G401 (cell line): ENCODE results near the gene SLC12A6. TPM values are rescaled to one million over a fixed set of nuclear protein-coding genes. Genes with fewer than 3 reads are reported as not detected.
A peak's percentile ranks its signal among the peaks of the same experiment; 100 is the strongest.
"Not testable (repeated sequence)": the region's sequence is repeated elsewhere in the genome, so short reads cannot be mapped to it uniquely, and the experiment has no call there.

Experiments used
- DNase-seq: peaks from one replicate; pipeline ENCODE4 v3.0.0-alpha.2; 2015; ENCODE audit warnings: low spot score
- in situ Hi-C: cut with HindIII; loops from 2 replicates; pipeline ENCODE4 v1.10.0; 2016; ENCODE audit warnings: low sequenced_read_pairs, mixed read lengths
- total RNA-seq: library from RNA; depleted of rRNA; stranded (reverse); fragments of >200 nt; shearing (Covaris generic); gene quantifications from 2 replicates; pipeline ENCODE4 v1.2.3, GENCODE V29; 2014; rRNA removed

The SLC12A6 gene
- total RNA-seq, 1 experiment from 2014 or later = 3.4 TPM

DNA sequence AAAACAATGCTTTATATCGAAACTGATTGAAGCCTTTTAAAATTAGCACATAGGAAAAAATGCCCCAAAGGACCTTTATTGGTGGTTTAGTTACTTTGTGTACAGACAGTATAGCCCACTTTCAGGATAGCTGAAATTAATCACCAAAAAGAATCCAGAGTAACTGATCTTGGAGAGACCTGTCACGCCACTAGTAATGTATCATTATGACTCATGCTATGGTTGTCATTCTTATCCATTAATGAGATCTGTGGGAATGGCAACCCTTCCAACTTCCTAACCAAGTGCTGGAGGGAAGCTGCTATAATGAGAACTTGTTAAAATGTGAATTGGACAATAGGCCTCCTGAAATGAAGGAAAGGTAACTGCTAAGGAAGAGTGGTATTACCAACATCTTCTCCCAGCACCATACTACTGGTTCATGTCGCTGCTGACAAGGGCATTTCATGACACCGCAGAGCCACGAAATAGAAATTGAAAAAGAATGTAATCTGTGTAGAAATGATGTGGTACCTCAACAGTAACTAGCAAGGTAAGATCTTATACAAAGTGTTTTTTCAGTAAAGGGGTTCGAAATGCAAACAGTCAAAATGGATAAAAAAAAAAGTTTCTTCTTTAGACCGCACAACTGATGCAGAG is 119.9 kb downstream of the SLC12A6 start:
- DNase-seq = no peak
- in situ Hi-C loops = no loop called here

DNA sequence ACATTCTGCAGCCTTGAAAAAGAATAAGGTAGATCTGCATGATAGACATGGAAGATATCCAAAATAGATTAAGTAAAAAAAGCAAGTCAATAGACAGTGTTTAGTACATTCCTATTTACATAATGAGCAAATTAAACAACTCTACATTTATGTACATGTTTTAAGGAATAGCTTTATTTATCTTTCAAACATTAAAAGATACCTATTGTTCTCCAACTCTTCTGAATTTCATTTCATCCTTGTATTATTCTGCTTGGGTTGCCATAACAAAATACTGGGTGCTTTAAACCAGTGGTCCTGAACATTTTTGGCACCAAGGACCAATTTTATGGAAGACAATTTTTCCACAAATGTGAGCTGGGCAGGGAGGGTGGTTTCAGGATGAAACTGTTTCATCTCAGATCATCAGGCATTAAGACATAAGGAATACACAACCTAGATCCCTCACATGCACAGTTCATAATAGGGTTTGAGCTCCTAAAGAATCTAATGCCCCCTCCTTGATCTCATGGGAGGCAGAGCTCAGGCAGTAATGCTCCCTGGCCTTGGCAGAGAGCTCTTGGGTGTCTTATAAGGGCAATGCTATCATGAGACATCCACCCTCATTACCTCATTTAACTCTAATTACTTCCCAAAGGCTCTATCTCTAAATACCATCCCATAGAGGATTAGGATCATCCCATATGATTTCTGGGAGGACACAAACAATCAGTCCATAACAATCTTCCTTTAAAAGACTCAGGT is 120.9 kb downstream of the SLC12A6 start:
- in situ Hi-C loops = no loop called here
- DNase-seq = no peak

DNA sequence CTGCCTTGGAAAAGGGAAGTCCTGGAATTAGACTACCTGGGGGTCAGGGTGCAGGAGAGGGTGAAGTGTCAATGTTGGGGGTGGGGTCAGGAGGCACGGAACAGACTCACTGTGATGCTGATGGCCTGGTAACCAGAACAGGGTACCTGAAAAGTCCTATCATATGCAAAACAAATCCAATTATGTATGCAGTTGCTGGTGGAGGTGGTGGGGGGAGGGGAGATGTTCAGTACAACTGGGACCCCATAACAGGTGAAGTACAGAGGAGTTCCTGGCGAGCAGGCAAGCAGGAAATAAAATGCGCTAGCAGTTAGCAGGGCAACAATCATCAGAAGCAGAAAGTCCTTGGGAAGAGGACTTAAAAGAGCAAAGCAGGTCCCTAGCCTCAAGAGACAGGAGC is 123.4 kb downstream of the SLC12A6 start:
- in situ Hi-C loops = no loop called here
- no peak for DNase-seq

DNA sequence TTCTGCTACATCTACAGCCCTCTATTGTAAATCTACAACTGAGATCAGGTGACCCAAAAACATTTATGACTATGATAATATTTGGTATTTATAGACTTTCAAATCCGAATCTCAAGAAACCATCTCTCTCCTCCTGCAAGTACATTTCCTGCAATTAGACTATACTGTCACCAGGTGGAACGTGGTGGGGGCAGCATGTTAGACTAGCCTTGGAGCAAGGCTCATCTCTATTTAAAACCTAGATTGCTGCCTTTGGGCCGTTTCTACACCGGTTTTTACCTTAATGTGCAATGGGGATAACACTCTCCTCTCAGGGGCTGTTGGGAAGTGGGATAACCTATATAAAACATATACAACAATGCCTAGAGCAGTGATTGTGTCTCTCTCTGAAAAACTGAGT is 123.9 kb downstream of the SLC12A6 start:
- no peak for DNase-seq
- in situ Hi-C loops = no loop called here

DNA sequence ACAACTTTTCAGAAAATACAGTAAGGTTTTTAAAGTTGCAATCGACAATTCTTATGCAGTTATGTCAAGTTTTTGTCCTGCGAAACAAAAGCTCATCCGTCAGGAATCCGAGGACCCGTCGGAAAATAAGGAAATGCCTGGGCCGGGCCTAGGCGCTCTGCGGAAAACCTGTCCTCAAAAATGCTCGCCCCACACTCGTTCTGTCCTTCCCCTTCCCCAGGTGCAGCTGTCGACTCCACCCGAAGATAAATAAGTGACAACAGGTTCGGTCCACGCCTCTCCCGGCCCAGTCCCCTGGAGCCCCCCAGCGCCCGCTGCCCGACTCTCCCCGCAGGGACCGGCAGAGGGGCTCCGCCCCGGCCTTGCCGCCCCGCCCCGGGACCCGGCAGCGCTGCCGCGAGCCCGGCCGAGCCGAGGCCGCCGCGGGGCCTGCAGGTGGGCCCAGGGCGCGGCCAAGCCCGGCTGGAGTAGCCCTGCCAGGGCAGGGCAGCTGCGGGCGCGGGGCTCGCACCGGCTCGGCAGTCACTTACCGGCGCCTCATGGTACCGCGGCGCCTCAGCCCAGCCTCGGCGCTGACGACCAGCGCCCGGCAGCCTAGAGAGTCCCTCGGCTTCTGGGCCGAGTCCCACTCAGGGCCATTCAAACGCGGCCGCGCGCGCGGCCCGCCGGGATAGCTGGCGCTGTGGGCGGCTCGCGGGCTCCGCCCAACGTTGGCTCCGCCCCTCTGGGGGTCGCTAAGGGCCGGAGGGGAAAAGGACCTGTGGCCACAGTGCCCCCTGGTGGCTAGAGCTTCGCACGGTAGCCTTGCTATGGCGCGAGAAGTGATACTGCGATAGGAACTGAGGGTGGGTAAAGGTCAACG is 127.9 kb downstream of the SLC12A6 start, which contains the start of gene KATNBL1:
TSS of gene KATNBL1 (minus strand) at position 676 of the 862 bp plus-strand sequence. CDS start 46,420 bp downstream, outside the sequence.
- in situ Hi-C loops = no loop called here
- DNase-seq = peak; percentile 94

DNA sequence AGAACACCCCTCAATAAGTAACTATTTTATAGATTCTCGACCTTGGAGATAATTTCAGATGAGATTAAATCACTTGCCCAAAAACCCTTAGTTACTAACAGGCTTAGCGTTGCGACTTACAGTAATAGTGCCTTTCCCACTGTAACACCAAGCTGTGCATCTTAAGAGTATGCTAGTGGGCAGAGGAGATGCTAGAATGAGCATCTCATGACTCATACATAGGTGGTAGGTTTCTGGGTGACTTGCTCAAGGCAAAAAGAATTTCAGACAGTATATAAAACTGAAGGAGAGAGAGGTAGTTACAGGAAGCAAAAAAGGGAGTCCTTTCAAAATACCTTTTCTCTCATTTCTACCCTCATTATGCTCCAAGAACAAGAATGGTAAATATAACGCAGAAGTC is 131.6 kb downstream of the SLC12A6 start:
- in situ Hi-C loops = no loop called here
- no peak for DNase-seq

DNA sequence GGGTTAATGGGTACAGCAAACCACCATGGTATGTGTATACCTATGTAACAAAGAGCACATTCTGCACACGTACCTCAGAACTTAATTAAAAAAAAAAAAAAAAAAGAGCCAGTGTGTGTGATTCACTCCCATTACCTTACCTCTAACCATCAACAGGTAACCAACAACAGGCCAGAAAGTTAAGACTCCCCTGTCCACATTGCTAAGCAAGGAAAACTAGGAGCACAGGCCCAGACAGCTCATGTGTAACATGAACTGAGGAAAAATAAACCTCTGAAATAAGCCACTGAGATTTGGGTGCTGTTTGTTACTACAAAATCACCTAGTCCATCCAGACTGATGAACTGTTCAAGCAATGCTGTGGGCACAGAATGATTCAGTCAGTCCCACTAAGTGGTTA is 133.6 kb downstream of the SLC12A6 start:
- in situ Hi-C loops = no loop called here
- no peak for DNase-seq

DNA sequence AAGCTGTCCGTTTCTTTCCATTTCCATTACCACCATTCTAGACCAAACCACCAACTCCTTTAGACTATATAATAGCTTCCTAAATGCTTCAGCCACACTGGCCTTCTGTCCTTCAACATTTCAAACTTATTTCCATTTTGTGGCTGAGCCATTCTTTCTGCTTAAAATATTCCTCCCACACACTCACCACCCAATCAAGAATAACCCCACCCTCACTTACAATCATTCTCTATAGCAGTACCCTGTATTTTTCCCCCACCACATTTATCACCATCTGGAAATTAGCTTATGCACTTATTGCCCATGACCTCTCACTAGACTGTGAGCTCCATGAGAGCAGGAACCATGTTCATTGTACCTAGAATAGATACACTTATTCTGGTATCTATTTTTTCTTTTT is 134.3 kb downstream of the SLC12A6 start:
- in situ Hi-C loops = no loop called here
- no peak for DNase-seq

DNA sequence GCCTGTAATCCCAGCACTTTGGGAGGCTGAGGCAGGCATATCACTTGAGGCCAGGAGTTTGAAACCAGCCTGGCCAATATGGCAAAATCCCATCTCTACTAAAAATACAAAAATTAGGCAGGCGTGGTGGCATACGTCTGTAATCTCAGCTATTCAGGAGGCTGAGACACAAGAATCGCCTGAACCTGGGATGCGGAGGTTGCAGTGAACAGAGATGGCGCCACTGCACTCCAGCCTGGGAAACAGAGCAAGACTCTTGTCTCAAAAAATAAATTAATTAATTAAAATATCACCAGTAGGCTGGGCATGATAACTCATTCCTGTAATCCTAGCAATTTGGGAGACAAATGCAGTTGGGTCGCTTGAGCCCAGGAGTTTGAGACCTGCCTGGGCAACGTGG is 144.3 kb downstream of the SLC12A6 start:
- DNase-seq, in situ Hi-C loops: not testable (repeated sequence)

DNA sequence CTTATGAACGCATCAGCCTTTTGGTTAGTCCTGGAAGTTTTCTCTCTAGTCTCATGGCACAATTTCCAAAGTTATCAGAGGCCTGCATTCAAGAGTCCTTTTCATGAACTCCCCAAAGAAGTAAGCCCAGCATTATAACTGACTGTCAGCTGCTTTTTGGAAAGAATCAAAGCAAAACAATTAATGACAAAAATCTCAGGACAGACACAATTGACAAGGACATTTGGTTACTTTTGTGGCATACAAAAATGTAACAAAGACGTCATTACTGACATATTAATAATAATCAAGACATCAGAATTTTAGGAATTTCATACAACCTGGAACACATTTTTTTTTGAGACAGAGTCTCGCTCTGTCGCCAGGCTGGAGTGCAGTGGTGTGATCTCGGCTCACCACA is 148.9 kb downstream of the SLC12A6 start:
- DNase-seq = no peak
- in situ Hi-C loops = no loop called here

DNA sequence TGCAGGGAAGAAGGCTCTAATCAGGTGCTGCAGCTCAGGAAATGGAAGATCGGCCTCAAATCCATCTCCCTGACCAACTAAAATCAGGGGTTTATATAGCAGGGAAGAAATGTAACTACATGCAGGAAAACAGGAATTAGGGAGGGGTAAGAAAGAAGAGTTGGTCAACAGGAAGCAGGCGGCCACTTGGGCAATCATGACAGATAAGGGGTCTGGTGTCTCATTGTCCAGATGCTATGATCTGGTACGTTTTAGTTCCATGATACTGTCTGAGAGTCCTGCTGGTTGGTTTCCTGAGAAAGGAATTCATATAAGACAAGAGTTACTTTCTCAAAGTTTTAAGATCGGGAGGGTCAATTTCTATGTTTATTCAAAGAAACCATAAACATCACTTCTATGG is 151.9 kb downstream of the SLC12A6 start:
- in situ Hi-C loops = no loop called here
- no peak for DNase-seq

DNA sequence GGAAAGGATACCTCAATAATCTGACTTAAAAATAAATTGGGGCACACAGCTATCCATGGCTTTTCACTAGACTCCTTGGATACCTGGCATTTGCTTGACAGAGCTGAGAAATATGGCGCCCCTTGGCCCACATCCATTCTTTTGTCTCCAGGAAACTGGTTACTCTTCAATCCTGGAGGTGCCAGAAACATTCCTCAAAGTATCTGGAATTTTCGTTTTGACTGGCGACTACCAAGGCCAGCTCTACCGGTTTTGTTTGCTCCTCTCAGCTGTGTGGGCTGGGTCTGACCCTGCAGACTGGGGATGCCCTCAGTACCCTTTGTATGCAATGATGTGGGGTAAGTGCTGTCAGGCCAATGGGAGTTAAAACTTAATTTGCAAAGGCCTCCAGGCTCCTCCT is 154.6 kb downstream of the SLC12A6 start:
- peak; percentile 24 for DNase-seq
- in situ Hi-C loops = no loop called here

Other genes starting within 250 kb of the SLC12A6 start
- 52.4 and 61.7 TPM in 2 replicates for gene EMC7, start 235.9 kb downstream of the SLC12A6 start, total RNA-seq
- gene PGBD4, start 235.7 kb downstream of the SLC12A6 start, total RNA-seq = 1.1 and 1.9 TPM in 2 replicates
- gene KATNBL1, start 127.7 kb downstream of the SLC12A6 start, total RNA-seq = 60.6 and 75.6 TPM in 2 replicates
- 202 TPM in 2 replicates for gene EMC4, start 112.8 kb downstream of the SLC12A6 start, total RNA-seq
- gene NOP10, start 5.4 kb upstream of the SLC12A6 start, total RNA-seq = 291 and 354 TPM in 2 replicates
- gene NUTM1, start 5.5 kb upstream of the SLC12A6 start, total RNA-seq = not detected in 2 replicates
- gene LPCAT4, start 29.4 kb upstream of the SLC12A6 start, total RNA-seq = 7.5 and 13.2 TPM in 2 replicates
- gene GOLGA8A, start 100.0 kb upstream of the SLC12A6 start, total RNA-seq = 25.1 and 26.8 TPM in 2 replicates
- 13.7 and 51.3 TPM in 2 replicates for gene GOLGA8B, start 245.9 kb upstream of the SLC12A6 start, total RNA-seq